GM23338 (cell line): Measurements from ENCODE around the gene AFF3.

Source experiments
- CREB1 ChIP-seq: fragments of 250-450 bp; sonication (Bioruptor Pico); IDR thresholded peaks from 2 replicates; pipeline ENCODE4 v1.5.0; 2020; ENCODE audit warnings: low read depth, mild to moderate bottlenecking, moderate library complexity
- CTCF ChIP-seq, 2 experiments: fragments of 200-600 bp in 1 of 2; sonication (generic) in 1 of 2; conservative IDR thresholded peaks; 2 replicates each; pipeline versions ENCODE4 v1.5.1 to v1.6.1; 2016 to 2017; ENCODE audit warnings: antibody characterized with exemption in 2 of 2, low read depth in 2 of 2, mild to moderate bottlenecking in 2 of 2, moderate library complexity in 1 of 2
- ETS1 ChIP-seq: IDR thresholded peaks from 2 replicates; pipeline ENCODE4 v1.6.1; 2016; ENCODE audit warnings: antibody characterized with exemption
- EZH2 ChIP-seq: fragments of 200-600 bp; sonication (generic); IDR thresholded peaks from one replicate; pipeline ENCODE4 v1.8.0; 2017; ENCODE audit warnings: antibody characterized with exemption, mild to moderate bottlenecking, low read depth; ENCODE audit not compliant: unreplicated experiment
- EZH2phosphoT487 ChIP-seq: fragments of 200-600 bp; sonication (generic); IDR thresholded peaks from one replicate; pipeline ENCODE4 v1.8.1; 2018; ENCODE audit warnings: antibody characterized with exemption; ENCODE audit not compliant: unreplicated experiment
- JUNB ChIP-seq: IDR thresholded peaks from one replicate; pipeline ENCODE4 v1.6.1; 2016; ENCODE audit warnings: antibody characterized with exemption; ENCODE audit not compliant: unreplicated experiment
- NANOG ChIP-seq: IDR thresholded peaks from 2 replicates; pipeline ENCODE4 v1.6.1; 2016; ENCODE audit warnings: antibody characterized with exemption, borderline replicate concordance
- POLR2AphosphoS5 ChIP-seq: IDR thresholded peaks from 2 replicates; pipeline ENCODE4 v1.6.1; 2016; ENCODE audit warnings: antibody characterized with exemption, low read depth
- REST ChIP-seq: IDR thresholded peaks from one replicate; pipeline ENCODE4 v1.6.1; 2018; ENCODE audit warnings: antibody characterized with exemption; ENCODE audit not compliant: unreplicated experiment
- STAT1 ChIP-seq: IDR thresholded peaks from one replicate; pipeline ENCODE4 v1.6.1; 2016; ENCODE audit warnings: antibody characterized with exemption; ENCODE audit not compliant: unreplicated experiment
- ZNF114 ChIP-seq: fragments of 250-450 bp; sonication (Bioruptor Pico); IDR thresholded peaks from 2 replicates; pipeline ENCODE4 v1.5.0; 2020; ENCODE audit warnings: mild to moderate bottlenecking, moderate library complexity
- ZNF331 ChIP-seq: fragments of 250-450 bp; sonication (Bioruptor Pico); IDR thresholded peaks from 2 replicates; pipeline ENCODE4 v1.5.0; 2020; ENCODE audit warnings: low read depth, mild to moderate bottlenecking, moderate library complexity

GRCh38 chr2:99858951-99859596 is 283.3 kb downstream of the AFF3 start:
- TF ChIP-seq CTCF (conservative IDR thresholded peaks at IDR 0.05; ENCODE audit: low read depth in 2 of 2) (no peak), EZH2 (no peak), EZH2phosphoT487 (no peak), REST (no peak), JUNB (no peak), POLR2AphosphoS5 (no peak), CREB1 (CRISPR knock-in tag) (no peak), NANOG (no peak), STAT1 (no peak), ETS1 (no peak), ZNF331 (CRISPR knock-in tag) (no peak), ZNF114 (CRISPR knock-in tag) (no peak)
